ENCODE measurements around the gene FGFR2. TPM values are rescaled to one million over a fixed set of nuclear protein-coding genes. Genes with fewer than 3 reads are reported as not detected.

The FGFR2 gene
- total RNA-seq, 2 experiments from 2014 or later: 0.14 to 0.22 TPM

DNA sequence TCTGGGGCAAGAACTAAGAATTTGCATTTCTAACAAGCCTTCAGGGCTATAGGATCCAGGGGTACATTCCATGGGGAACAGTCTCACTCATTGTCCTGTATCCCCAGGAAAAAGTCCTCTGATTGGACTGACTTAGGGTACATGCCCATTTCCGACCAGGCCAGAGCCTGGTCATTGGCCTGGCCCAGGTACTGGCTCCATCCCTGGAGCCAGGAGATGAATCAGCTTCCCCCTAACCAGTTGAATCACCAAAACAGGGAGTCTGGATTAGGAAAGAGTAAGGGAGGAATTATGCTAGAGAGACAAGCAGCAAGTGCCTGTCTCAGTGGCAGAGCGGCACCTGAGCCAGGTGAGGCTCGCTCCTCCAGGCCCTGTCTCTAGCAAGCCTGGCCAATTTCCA is 137.5 kb downstream of the FGFR2 start:
- Histone ChIP-seq H3K36me3 (ENCODE audit: insufficient read depth, low read length) (no peaks in the 10 kb centered on the region), H3K27me3 (ENCODE audit: control insufficient read depth in 1 of 2, insufficient read depth in 2 of 2, low read length in 2 of 2) (no peaks in the 10 kb centered on the region), H3K4me3 (ENCODE audit: low read length) (no peak overlapping the region), H3K27ac (ENCODE audit: low read depth in 1 of 2, low read length in 2 of 2) (no peak overlapping the region), H3K4me1 (ENCODE audit: insufficient read depth, low read length) (no peaks in the 10 kb centered on the region), H3K9me3 (ENCODE audit: control insufficient read depth in 1 of 2, insufficient read depth in 1 of 2, low read length in 2 of 2) (peaks cover 0 to 15% of the 10 kb centered on the region in 2 experiments)
- H3K4me1 Mint-ChIP-seq (ENCODE audit: low read depth): no peaks in the 10 kb centered on the region
- DNase-seq: no peak
- TF ChIP-seq, protein P1, sequence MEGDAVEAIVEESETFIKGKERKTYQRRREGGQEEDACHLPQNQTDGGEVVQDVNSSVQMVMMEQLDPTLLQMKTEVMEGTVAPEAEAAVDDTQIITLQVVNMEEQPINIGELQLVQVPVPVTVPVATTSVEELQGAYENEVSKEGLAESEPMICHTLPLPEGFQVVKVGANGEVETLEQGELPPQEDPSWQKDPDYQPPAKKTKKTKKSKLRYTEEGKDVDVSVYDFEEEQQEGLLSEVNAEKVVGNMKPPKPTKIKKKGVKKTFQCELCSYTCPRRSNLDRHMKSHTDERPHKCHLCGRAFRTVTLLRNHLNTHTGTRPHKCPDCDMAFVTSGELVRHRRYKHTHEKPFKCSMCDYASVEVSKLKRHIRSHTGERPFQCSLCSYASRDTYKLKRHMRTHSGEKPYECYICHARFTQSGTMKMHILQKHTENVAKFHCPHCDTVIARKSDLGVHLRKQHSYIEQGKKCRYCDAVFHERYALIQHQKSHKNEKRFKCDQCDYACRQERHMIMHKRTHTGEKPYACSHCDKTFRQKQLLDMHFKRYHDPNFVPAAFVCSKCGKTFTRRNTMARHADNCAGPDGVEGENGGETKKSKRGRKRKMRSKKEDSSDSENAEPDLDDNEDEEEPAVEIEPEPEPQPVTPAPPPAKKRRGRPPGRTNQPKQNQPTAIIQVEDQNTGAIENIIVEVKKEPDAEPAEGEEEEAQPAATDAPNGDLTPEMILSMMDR (IDR thresholded peaks at IDR 0.05): no peak
- H3K9me3 Mint-ChIP-seq: no peaks in the 10 kb centered on the region
- ATAC-seq (ENCODE audit: poor library complexity): no peak
- no peaks in the 10 kb centered on the region for H3K36me3 Mint-ChIP-seq (ENCODE audit: low read depth)
- POLR2A ChIA-PET: no interaction called here
- CTCF ChIA-PET: no interaction called here
- no peak overlapping the region for H3K4me3 Mint-ChIP-seq
- no peak overlapping the region for H3K27ac Mint-ChIP-seq
- intact Hi-C loops (cut with DNase I, micrococcal nuclease): no loop called here
- H3K27me3 Mint-ChIP-seq: no peaks in the 10 kb centered on the region

DNA sequence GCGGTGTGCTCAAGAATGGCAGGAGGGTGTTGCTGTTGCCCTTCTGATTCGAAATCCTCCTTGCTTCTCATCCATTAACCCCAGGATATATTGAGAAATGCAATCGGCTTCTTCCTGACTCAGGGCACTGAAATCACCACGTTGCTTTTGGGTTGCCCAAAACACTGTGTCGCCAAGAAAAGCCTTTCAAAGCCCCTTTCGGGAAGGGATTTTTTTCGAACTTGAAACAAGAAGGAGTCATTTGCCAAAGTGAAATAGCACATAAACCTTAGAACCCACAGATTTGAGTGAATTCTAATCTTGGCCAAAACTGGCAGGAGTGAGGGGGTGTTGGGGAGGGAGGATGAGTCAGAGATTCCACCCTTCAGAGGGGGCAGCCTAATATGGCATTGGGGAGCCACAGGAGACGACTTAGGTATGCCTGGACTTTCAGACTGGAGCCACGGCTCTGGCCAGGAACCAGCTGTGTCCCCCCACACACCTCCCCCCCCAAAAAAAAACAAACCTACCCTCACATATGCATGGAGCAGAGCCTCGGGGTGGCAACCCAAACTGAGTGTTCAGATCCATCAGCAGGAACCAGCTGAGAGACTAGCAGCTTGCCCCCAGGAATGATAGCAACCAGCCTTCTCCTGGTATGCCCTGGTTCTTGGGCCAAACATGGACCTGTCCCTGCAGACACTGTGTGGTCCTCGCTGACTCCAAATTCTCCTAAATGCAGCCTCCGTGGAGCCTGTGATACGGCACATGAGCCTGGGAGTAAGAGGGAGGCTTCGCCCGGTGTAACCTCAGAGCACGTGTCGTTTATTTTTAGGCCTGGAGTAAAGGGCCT is 138.4 kb downstream of the FGFR2 start:
- Histone ChIP-seq H3K4me3 (ENCODE audit: low read length) (no peak overlapping the region), H3K27ac (ENCODE audit: low read depth in 1 of 2, low read length in 2 of 2) (no peak overlapping the region), H3K27me3 (ENCODE audit: control insufficient read depth in 1 of 2, insufficient read depth in 2 of 2, low read length in 2 of 2) (no peaks in the 10 kb centered on the region), H3K36me3 (ENCODE audit: insufficient read depth, low read length) (no peaks in the 10 kb centered on the region), H3K4me1 (ENCODE audit: insufficient read depth, low read length) (no peaks in the 10 kb centered on the region), H3K9me3 (ENCODE audit: control insufficient read depth in 1 of 2, insufficient read depth in 1 of 2, low read length in 2 of 2) (peaks cover 0 to 12% of the 10 kb centered on the region in 2 experiments)
- Mint-ChIP-seq H3K9me3 (no peaks in the 10 kb centered on the region), H3K4me3 (no peak overlapping the region), H3K36me3 (ENCODE audit: low read depth) (no peaks in the 10 kb centered on the region), H3K27me3 (no peaks in the 10 kb centered on the region), H3K27ac (no peak overlapping the region), H3K4me1 (ENCODE audit: low read depth) (no peaks in the 10 kb centered on the region)
- intact Hi-C loops (cut with DNase I, micrococcal nuclease): no loop called here
- ChIA-PET CTCF (no interaction called here), POLR2A (no interaction called here)
- ATAC-seq (ENCODE audit: poor library complexity) (no peak), DNase-seq (no peak)
- TF ChIP-seq, protein P1 (IDR thresholded peaks at IDR 0.05): no peak

DNA sequence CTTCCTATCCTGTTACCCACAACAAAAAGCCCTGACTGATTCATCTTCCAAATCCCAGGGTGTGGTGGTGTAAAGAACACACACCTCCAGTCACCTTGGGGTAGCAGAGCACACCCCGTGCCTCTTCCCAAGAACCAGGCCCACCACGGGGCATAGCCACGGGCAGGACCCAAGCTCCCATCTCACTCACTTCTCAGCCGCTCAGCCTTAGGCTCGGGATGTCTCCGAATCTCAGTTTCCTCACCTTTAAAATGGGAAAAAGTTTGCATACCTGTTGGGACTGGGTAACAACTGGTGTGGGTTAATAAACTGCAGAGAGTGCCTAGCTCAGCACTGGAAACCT is 139.0 kb downstream of the FGFR2 start:
- Histone ChIP-seq H3K27me3 (ENCODE audit: control insufficient read depth in 1 of 2, insufficient read depth in 2 of 2, low read length in 2 of 2) (no peaks in the 10 kb centered on the region), H3K36me3 (ENCODE audit: insufficient read depth, low read length) (no peaks in the 10 kb centered on the region), H3K4me1 (ENCODE audit: insufficient read depth, low read length) (no peaks in the 10 kb centered on the region), H3K27ac (ENCODE audit: low read depth in 1 of 2, low read length in 2 of 2) (no peak overlapping the region), H3K4me3 (ENCODE audit: low read length) (no peak overlapping the region), H3K9me3 (ENCODE audit: control insufficient read depth in 1 of 2, insufficient read depth in 1 of 2, low read length in 2 of 2) (peaks cover 0 to 12% of the 10 kb centered on the region in 2 experiments)
- H3K4me1 Mint-ChIP-seq (ENCODE audit: low read depth): no peaks in the 10 kb centered on the region
- H3K36me3 Mint-ChIP-seq (ENCODE audit: low read depth): no peaks in the 10 kb centered on the region
- intact Hi-C loops (cut with DNase I, micrococcal nuclease): no loop called here
- ChIA-PET CTCF (no interaction called here), POLR2A (no interaction called here)
- TF ChIP-seq, protein P1 (IDR thresholded peaks at IDR 0.05): no peak
- H3K4me3 Mint-ChIP-seq: no peak overlapping the region
- H3K9me3 Mint-ChIP-seq: no peaks in the 10 kb centered on the region
- no peak overlapping the region for H3K27ac Mint-ChIP-seq
- DNase-seq (no peak), ATAC-seq (ENCODE audit: poor library complexity) (no peak)
- no peaks in the 10 kb centered on the region for H3K27me3 Mint-ChIP-seq

Data from CD4-positive, alpha-beta T cell (primary cell).